Activated CD4-positive, alpha-beta memory T cell treated with anti-CD3 and anti-CD28 coated beads, Interleukin-2, amount 10 ng/mL, durations not matched to agents 7 days and 5 days (primary cell): ENCODE measurements around the gene RGPD6. TPM values are rescaled to one million over a fixed set of nuclear protein-coding genes. Genes with fewer than 3 reads are reported as not detected.
"Not testable (repeated sequence)": the region's sequence is repeated elsewhere in the genome, so short reads cannot be mapped to it uniquely, and the experiment has no call there.

Source experiments
- CTCF ChIA-PET: fragments of 350-600 bp; sonication (Branson Sonifier 250); formaldehyde crosslinking; loops from one replicate; lab custom pipeline; 2021; ENCODE audit warnings: antibody characterized with exemption, inconsistent platforms; lab: Charles Lee
- POLR2A ChIA-PET: fragments of 350-600 bp; sonication (Branson Sonifier 250); formaldehyde crosslinking; loops from one replicate; lab custom pipeline; 2021; ENCODE audit warnings: antibody characterized with exemption; lab: Charles Lee
- DNase-seq: peaks from one replicate; pipeline ENCODE4 v3.0.0-alpha.2; 2020
- H3K27ac Mint-ChIP-seq: one replicate; pipeline ENCODE4 v1.8.0; 2021; ENCODE audit warnings: mild to moderate bottlenecking, mixed read lengths
- H3K27me3 Mint-ChIP-seq: one replicate; pipeline ENCODE4 v1.8.0; 2021; ENCODE audit warnings: mixed read lengths
- H3K36me3 Mint-ChIP-seq: one replicate; pipeline ENCODE4 v1.8.0; 2021; ENCODE audit warnings: low read depth, mixed read lengths
- H3K4me1 Mint-ChIP-seq: one replicate; pipeline ENCODE4 v1.8.0; 2021; ENCODE audit warnings: mixed read lengths
- H3K4me3 Mint-ChIP-seq: one replicate; pipeline ENCODE4 v1.8.0; 2021; ENCODE audit warnings: mild to moderate bottlenecking, mixed read lengths
- H3K9me3 Mint-ChIP-seq: one replicate; pipeline ENCODE4 v1.8.0; 2021; ENCODE audit warnings: mixed read lengths
- total RNA-seq, 2 experiments: library from RNA; stranded (reverse); gene quantifications; one replicate each; pipeline ENCODE4 v1.2.3, GENCODE V29; 2021

The RGPD6 gene
- total RNA-seq, 2 experiments from 2014 or later = 6.1 to 7.8 TPM

DNA sequence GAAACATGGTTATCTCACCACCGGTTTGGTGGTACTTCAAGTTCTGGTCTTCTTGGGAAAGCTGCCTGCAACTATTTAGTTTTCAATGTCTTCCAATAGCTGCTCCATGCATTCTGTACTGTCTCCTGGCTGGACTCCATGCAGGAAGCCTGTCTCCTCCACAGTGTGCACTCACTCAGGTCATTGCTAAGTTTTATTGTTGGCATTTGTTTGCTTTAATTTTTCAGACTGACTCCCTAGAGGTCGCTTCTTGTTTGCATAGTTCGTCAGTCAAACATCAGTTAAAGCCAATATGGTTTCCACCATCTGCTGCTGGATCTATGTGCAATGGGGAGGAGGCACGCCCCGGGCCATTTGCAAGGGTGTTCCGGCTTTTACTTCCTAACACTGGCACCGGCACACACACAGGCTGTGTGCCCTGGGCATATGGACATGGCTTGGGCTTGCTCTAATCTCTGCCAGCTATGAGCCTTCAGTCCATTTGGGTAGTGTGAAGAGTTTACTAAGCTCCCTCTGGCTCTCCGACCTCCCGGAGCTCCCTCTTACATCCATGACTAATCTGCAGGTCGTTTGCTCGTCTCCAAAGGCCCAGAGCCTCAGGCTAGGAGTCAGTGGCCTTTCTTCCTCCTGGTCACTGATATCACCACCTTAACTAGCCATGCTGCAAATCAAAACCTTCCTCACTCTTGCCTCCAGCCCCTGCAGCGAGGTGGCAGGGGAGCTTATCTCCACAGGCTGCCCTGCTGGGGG, 2.4 kb upstream of the RGPD6 start:
- H3K4me1 Mint-ChIP-seq, CTCF ChIA-PET, H3K27ac Mint-ChIP-seq, POLR2A ChIA-PET, H3K9me3 Mint-ChIP-seq, DNase-seq, H3K27me3 Mint-ChIP-seq, H3K4me3 Mint-ChIP-seq, H3K36me3 Mint-ChIP-seq: not testable (repeated sequence)

DNA sequence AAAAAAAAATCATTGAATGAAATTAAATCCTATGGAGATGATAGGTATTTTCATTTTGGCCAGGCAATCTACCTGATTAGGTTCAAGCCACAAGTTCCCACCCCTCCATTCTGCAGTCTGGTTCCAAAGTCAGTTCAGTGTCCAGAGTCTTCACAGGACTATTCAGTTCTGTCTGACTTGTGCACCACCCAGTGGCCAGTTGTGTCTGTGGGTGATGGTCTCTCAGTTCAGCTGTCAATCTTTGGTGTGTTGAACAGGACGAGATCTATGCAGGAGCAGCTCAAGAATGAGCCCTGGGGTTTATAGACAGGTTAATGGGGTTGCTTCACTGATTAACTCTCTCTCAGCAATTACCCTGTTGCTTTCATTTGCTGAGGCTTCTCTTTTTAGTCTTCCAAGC, 1.4 kb upstream of the RGPD6 start:
- POLR2A ChIA-PET, DNase-seq, H3K36me3 Mint-ChIP-seq, H3K4me3 Mint-ChIP-seq, CTCF ChIA-PET, H3K27ac Mint-ChIP-seq, H3K4me1 Mint-ChIP-seq, H3K27me3 Mint-ChIP-seq, H3K9me3 Mint-ChIP-seq: not testable (repeated sequence)

DNA sequence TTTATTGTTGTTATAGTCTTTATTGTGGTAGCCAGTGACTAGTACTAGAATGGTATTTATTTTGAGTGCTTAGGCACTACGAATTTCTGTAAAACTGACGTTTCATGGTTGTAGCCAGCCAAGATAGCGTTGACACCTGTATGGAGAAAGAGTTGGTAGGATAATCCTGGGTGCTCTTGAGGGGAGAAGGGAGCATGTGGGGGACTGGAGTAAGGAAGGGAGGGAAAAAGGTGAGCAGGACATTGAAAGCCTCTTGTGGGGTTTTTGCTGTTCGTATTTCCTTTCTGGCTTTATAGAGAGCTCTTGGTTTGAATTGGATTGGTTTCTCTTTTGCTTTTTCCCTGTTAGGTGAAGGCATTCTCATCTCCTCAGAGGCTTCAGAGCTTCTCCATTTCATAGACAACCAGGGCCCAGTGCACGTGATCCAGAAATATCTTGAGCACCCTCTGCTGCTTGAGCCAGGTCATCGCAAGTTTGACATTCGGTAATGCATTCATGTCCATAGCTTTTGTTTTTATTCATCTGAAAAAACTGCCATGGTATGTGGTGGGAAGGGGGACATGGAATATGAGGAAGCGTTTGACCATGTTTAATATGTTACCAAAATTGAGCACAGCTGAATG, 77.2 kb downstream of the RGPD6 start:
- CTCF ChIA-PET, H3K4me1 Mint-ChIP-seq, POLR2A ChIA-PET, H3K4me3 Mint-ChIP-seq, H3K27ac Mint-ChIP-seq, H3K9me3 Mint-ChIP-seq, DNase-seq, H3K36me3 Mint-ChIP-seq, H3K27me3 Mint-ChIP-seq: not testable (repeated sequence)

DNA sequence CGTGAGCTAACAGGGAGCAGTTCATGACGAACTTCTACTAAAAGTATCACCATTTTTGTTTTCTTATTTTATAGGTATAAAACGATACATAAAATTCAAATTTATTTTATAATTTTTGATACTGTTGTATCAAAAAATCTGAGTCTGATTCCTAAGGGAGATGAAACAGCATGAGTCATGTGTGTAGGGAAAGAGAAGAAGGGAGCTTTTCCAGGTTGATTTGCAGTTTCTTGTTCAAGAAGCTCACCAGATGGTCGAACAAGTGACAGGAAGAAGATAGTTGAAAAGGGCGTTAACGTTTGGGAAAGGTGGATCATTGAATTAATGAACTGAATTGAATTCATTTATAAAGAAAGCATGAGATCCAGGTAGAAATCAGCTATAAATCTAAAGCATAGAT, 81.0 kb downstream of the RGPD6 start:
- DNase-seq, CTCF ChIA-PET, H3K9me3 Mint-ChIP-seq, H3K4me3 Mint-ChIP-seq, H3K27me3 Mint-ChIP-seq, H3K36me3 Mint-ChIP-seq, H3K4me1 Mint-ChIP-seq, POLR2A ChIA-PET, H3K27ac Mint-ChIP-seq: not testable (repeated sequence)

DNA sequence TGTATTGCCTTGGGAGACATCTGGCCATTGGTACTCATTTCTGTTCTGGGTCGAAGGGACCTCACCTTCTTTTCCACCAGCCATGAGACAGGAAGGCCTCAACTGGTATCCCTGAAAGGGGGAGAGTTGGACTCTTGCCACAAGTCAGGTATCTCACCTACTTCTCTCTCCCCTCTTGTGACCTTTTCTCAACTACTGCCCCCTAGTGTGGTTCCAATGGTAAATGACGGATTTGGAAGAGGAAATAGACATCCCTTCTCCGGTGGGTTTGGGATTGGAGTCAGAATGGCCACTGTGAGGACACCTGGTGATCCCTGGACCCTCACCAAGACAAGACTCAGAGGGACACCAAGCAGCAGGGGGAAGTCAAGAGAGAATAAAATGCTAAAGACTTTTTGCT, 82.5 kb downstream of the RGPD6 start:
- H3K27me3 Mint-ChIP-seq, H3K4me3 Mint-ChIP-seq, H3K27ac Mint-ChIP-seq, H3K4me1 Mint-ChIP-seq, POLR2A ChIA-PET, CTCF ChIA-PET, DNase-seq, H3K9me3 Mint-ChIP-seq, H3K36me3 Mint-ChIP-seq: not testable (repeated sequence)

DNA sequence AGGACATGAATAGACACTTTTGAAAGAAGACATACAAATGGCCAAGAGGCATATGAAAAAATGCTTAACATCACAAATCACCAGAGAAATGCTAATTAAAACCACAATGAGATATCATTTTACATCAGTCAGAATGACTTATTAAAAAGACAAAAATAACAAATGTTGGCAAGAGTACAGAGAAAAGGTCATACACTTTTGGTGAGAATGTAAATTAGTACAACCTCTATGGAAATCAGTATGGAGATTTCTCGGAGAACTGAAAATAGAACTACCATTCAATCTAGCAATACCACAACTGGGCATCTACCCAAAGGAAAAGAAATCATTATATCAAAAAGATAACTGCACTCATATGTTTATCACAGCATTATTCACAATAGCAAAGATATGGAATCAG, 88.0 kb downstream of the RGPD6 start:
- H3K27ac Mint-ChIP-seq, H3K4me3 Mint-ChIP-seq, H3K9me3 Mint-ChIP-seq, H3K36me3 Mint-ChIP-seq, H3K4me1 Mint-ChIP-seq, H3K27me3 Mint-ChIP-seq, CTCF ChIA-PET, POLR2A ChIA-PET, DNase-seq: not testable (repeated sequence)

DNA sequence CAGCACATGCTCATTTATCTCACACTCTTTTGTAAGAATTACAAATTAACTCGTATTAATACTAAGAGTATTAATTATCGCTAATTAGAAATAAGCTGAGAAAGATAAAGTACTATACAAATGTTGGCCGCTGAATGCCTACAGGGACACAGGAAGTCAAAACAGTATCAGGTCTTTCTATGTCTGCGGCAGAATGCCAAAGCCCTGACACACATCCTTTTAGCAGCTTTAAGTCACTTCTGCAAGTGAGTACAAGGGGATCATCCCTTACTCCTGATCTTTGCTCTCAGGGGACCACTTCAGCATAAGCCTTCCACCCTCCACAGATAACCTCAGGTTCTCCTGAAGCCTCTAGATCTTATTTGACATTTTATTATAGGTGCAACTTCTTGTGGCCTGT, 94.3 kb downstream of the RGPD6 start:
- H3K9me3 Mint-ChIP-seq, H3K27ac Mint-ChIP-seq, H3K27me3 Mint-ChIP-seq, H3K36me3 Mint-ChIP-seq, CTCF ChIA-PET, POLR2A ChIA-PET, H3K4me1 Mint-ChIP-seq, H3K4me3 Mint-ChIP-seq, DNase-seq: not testable (repeated sequence)

DNA sequence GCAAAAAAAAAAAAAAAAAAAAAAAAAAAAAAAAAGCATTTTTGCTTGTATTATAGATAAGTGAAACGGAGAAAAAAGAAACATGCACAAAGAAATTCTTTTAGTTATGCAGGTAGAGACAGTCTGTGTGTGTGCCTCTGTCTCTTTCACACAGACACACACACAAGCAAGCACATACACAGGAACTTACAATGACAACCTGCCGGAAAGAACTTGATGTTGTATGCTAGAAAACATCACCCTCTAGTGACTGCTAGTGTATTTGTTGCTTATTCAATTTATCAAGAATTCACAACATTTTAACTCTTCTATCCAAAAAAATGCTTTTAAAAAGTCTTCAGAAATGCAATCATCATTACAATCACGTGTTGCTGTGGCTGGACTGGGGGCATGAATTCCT, 95.8 kb downstream of the RGPD6 start:
- H3K27ac Mint-ChIP-seq, H3K9me3 Mint-ChIP-seq, H3K36me3 Mint-ChIP-seq, DNase-seq, POLR2A ChIA-PET, H3K4me1 Mint-ChIP-seq, H3K4me3 Mint-ChIP-seq, H3K27me3 Mint-ChIP-seq, CTCF ChIA-PET: not testable (repeated sequence)

DNA sequence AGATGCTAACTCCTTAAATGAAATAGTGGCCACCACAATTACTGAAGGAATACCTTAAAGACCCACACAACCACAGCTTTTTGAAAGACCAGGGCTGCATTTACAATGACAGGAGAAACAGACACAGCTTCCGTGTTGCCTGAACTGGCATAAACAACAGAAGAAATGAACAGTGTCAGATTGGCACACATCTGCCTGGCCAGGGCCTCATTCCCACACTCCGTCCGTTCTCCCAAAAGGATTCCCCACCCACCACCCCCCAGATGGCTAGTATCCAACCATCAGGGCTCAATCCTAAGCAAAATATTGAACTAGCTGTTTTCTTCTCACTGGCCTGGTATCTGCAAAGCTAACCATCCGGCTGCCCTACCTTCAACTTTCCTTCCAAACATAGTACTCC, 96.9 kb downstream of the RGPD6 start:
- POLR2A ChIA-PET = not testable (repeated sequence)

DNA sequence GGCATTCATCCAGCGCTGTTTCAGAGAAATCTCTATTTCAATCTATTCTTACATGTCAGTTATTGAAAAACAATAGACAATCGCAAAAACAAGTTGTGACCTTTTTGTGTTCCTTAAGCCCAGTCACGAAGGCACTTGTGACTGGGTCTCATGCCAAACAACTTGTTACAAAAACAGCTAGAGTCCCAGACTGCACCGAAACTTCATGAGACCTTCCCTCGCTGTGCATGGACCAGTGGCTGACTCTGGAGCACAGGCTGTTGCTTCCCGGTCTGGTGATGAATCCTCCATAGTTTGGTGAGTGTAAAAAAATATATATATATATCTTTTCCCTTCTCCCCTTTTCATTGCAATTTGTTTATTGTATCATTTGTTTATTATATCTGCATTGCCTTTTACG, 99.7 kb downstream of the RGPD6 start:
- CTCF ChIA-PET, H3K9me3 Mint-ChIP-seq, H3K27me3 Mint-ChIP-seq, H3K27ac Mint-ChIP-seq, H3K4me3 Mint-ChIP-seq, POLR2A ChIA-PET, DNase-seq, H3K36me3 Mint-ChIP-seq, H3K4me1 Mint-ChIP-seq: not testable (repeated sequence)

More for the DNA sequence above, 96.9 kb downstream of the RGPD6 start:
- H3K27ac Mint-ChIP-seq, H3K9me3 Mint-ChIP-seq, H3K36me3 Mint-ChIP-seq, DNase-seq, CTCF ChIA-PET, H3K27me3 Mint-ChIP-seq, H3K4me1 Mint-ChIP-seq, H3K4me3 Mint-ChIP-seq: not testable (repeated sequence)

DNA sequence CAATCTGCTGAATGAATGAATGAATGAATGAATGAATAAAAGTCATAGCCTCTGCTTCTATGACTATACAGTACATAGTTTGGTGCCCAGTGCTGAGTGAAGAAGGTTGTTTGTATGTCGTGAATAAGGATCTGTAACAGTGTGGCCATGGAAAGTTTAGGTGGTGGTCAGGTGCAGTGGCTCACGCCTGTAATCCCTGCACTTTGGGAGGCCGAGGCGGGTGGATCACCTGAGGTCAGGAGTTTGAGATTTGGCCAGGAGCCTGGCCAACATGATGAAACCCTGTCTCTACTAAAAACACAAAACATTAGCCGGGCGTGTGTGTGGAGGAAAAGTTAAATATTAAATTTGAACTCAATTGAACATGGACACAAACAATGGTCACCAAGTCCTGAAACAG, 100.1 kb downstream of the RGPD6 start:
- H3K9me3 Mint-ChIP-seq, H3K4me1 Mint-ChIP-seq, DNase-seq, H3K4me3 Mint-ChIP-seq, CTCF ChIA-PET, POLR2A ChIA-PET, H3K27ac Mint-ChIP-seq, H3K36me3 Mint-ChIP-seq, H3K27me3 Mint-ChIP-seq: not testable (repeated sequence)

DNA sequence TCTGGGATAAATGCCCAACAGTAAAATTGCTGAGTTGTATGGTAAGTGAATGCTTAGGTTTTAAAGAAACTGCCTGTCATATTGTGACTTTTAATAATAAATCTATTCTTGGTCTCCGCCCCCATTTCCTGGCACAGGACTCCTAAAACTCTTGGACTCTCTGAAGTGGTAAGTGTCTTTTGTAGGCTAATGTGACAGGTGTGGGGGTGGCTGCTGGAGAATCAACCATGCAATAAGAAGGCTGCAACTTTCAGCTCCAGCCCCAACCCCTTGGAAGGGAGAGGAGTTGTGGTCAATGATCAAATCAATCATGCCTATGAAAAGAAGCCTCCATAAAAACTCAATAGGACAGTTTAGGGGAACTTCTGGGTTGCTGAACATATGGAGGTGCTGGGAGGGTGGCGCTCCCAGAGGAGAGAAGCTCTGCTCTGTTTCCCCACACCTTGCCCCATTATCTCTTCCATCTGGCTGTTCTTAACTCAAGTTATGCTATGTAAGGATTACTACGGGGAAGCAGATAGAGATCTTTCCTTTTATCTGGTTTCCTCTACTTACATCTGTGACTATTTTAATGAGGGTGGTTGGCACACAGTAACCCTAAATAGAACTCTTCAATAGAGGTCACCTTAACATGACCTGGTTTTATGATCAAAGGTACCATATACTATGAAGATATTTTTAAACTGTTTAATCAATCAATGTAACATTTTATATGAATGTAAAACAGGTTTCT, 101.2 kb downstream of the RGPD6 start:
- H3K27ac Mint-ChIP-seq, H3K36me3 Mint-ChIP-seq, DNase-seq, H3K4me3 Mint-ChIP-seq, POLR2A ChIA-PET, CTCF ChIA-PET, H3K4me1 Mint-ChIP-seq, H3K9me3 Mint-ChIP-seq, H3K27me3 Mint-ChIP-seq: not testable (repeated sequence)

DNA sequence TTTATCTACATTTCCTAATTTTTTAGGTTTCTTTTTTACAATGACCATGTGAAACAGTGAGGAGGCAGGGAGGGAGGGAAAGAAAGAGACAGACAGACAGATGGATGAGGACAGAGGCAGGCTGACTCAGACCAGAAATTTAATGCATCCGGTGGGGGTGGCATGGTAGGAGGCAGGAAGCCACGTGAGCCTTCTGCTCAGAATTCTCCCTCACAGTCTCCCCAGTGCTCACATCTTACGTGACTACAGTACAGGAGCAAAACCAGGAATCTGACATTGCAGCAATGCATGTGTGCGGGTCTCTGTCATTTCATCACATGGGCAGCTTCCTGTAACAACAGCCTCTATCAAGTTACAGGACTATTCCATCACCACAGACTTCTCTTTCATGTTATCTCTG, 102.1 kb downstream of the RGPD6 start:
- H3K9me3 Mint-ChIP-seq, DNase-seq, H3K27ac Mint-ChIP-seq, H3K4me1 Mint-ChIP-seq, POLR2A ChIA-PET, H3K36me3 Mint-ChIP-seq, H3K4me3 Mint-ChIP-seq, CTCF ChIA-PET, H3K27me3 Mint-ChIP-seq: not testable (repeated sequence)

DNA sequence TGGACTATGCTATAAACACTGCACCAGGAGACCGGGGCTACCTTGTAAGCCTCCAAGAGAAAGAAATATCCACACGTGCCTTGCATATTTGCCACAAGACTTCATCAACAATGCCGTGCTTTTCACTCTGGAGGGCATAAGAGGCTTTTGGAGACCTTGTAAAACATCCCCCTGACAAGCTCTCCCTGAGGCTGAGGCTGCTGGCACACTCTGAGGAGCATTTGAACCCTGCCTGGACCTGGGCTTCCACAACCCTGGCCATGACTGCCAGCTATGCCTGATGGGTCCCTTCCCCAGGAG, 104.0 kb downstream of the RGPD6 start:
- H3K9me3 Mint-ChIP-seq, H3K4me1 Mint-ChIP-seq, H3K27me3 Mint-ChIP-seq, POLR2A ChIA-PET, H3K36me3 Mint-ChIP-seq, CTCF ChIA-PET, DNase-seq, H3K4me3 Mint-ChIP-seq, H3K27ac Mint-ChIP-seq: not testable (repeated sequence)
